ENCODE measurements around the gene LRRC59. TPM values are rescaled to one million over a fixed set of nuclear protein-coding genes. Genes with fewer than 3 reads are reported as not detected.
"Not testable (repeated sequence)": the region's sequence is repeated elsewhere in the genome, so short reads cannot be mapped to it uniquely, and the experiment has no call there.

The LRRC59 gene
- polyA plus RNA-seq, 4 donors: 51.0 to 108 (median 64.0) TPM

- H3K27me3 ChIP-seq (ENCODE audit: control insufficient read depth in 3 of 3, insufficient read depth in 3 of 3, low read length in 3 of 3); DNase-seq; H3K4me3 ChIP-seq (ENCODE audit: low read depth in 1 of 3, low read length in 3 of 3); H3K36me3 ChIP-seq (ENCODE audit: control insufficient read depth in 3 of 3, insufficient read depth in 2 of 3, low read depth in 1 of 3, low read length in 3 of 3); FAIRE-seq; H3K4me1 ChIP-seq (ENCODE audit: control insufficient read depth in 3 of 3, insufficient read depth in 2 of 3, low read depth in 1 of 3, low read length in 2 of 3); H3K27ac ChIP-seq (ENCODE audit: low read depth in 1 of 3, low read length in 2 of 3); H3K9me3 ChIP-seq (ENCODE audit: control insufficient read depth in 2 of 2, insufficient read depth in 1 of 2, low read depth in 1 of 2, low read length in 1 of 2): not testable (repeated sequence)
- WGBS, 3 donors: 58 to 67% (median 60%) methylated on average over 14 of the region's 14 CpGs
These were observed 63.8 kb downstream of the LRRC59 start for GRCh38 chr17:50333291-50334057.

- Histone ChIP-seq H3K36me3 (ENCODE audit: control insufficient read depth in 3 of 3, insufficient read depth in 2 of 3, low read depth in 1 of 3, low read length in 3 of 3) (no peaks in the 10 kb centered on the region), H3K4me1 (ENCODE audit: control insufficient read depth in 3 of 3, insufficient read depth in 2 of 3, low read depth in 1 of 3, low read length in 2 of 3) (no peaks in the 10 kb centered on the region), H3K27ac (ENCODE audit: low read depth in 1 of 3, low read length in 2 of 3) (no peak overlapping the region), H3K4me3 (ENCODE audit: low read depth in 1 of 3, low read length in 3 of 3) (no peak overlapping the region), H3K27me3 (ENCODE audit: control insufficient read depth in 3 of 3, insufficient read depth in 3 of 3, low read length in 3 of 3) (peaks cover 0 to 8% (median 2%) of the 10 kb centered on the region in 3 donors), H3K9me3 (ENCODE audit: control insufficient read depth in 2 of 2, insufficient read depth in 1 of 2, low read depth in 1 of 2, low read length in 1 of 2) (no peaks in the 10 kb centered on the region)
- 74 to 75% (median 75%) methylated on average over 6 of the region's 6 CpGs for WGBS, 3 donors
- DNase-seq (no peak), FAIRE-seq (no peak)
These were observed 65.1 kb downstream of the LRRC59 start for GRCh38 chr17:50332196-50332595.

Other genes with a start within 250 kb of the LRRC59 start
- gene PPP1R9B, start 246.8 kb downstream of the LRRC59 start, polyA plus RNA-seq: 10 to 100 TPM; 14.1 to 31.8 (median 21.6) TPM
- gene SGCA, start 231.5 kb downstream of the LRRC59 start, polyA plus RNA-seq: 1 to 10 TPM in 2 of 4 donors, under 1 TPM in 1, not detected in 1; 0.96 to 6.2 (median 5.0) TPM
- 100 to 1,000 TPM in 1 of 4 donors, 10 to 100 TPM in 1, 1 to 10 TPM in 2; 2.2 to 320 (median 27.2) TPM for gene COL1A1, start 195.9 kb downstream of the LRRC59 start, polyA plus RNA-seq
- gene TMEM92, start 123.1 kb downstream of the LRRC59 start, polyA plus RNA-seq: 10 to 100 TPM; 29.1 to 91.1 (median 46.3) TPM
- gene XYLT2, start 51.4 kb downstream of the LRRC59 start, polyA plus RNA-seq: 10 to 100 TPM in 1 of 4 donors, 1 to 10 TPM in 3; 3.8 to 18.2 (median 6.7) TPM
- 100 to 1,000 TPM in 3 of 4 donors, 10 to 100 TPM in 1; 70.9 to 247 (median 163) TPM for gene MRPL27, start 24.3 kb downstream of the LRRC59 start, polyA plus RNA-seq
- 1 to 10 TPM in 2 of 4 donors, not detected in 2; 2.5 to 4.3 TPM for gene EME1, start 24.3 kb downstream of the LRRC59 start, polyA plus RNA-seq
- gene ACSF2, start 28.7 kb upstream of the LRRC59 start, polyA plus RNA-seq: 100 to 1,000 TPM in 3 of 4 donors, 10 to 100 TPM in 1; 13.5 to 259 (median 117) TPM
- 10 to 100 TPM in 1 of 4 donors, 1 to 10 TPM in 2, under 1 TPM in 1; 0.87 to 13.4 (median 5.8) TPM for gene CHAD, start 71.4 kb upstream of the LRRC59 start, polyA plus RNA-seq
- gene RSAD1, start 81.3 kb upstream of the LRRC59 start, polyA plus RNA-seq: 10 to 100 TPM; 18.1 to 36.4 (median 19.5) TPM
- 1 to 10 TPM in 1 of 4 donors, under 1 TPM in 2, not detected in 1; 0.13 to 1.6 (median 0.45) TPM for gene MYCBPAP, start 110.9 kb upstream of the LRRC59 start, polyA plus RNA-seq
- gene EPN3, start 135.2 kb upstream of the LRRC59 start, polyA plus RNA-seq: 10 to 100 TPM in 2 of 4 donors, 1 to 10 TPM in 2; 5.4 to 28.1 (median 11.5) TPM
- gene SPATA20, start 149.7 kb upstream of the LRRC59 start, polyA plus RNA-seq: 10 to 100 TPM in 3 of 4 donors, 1 to 10 TPM in 1; 7.0 to 67.0 (median 23.6) TPM
- gene CACNA1G, start 163.2 kb upstream of the LRRC59 start, polyA plus RNA-seq: 1 to 10 TPM in 1 of 4 donors, under 1 TPM in 1, not detected in 2; 0.03 to 1.7 TPM
- gene ABCC3, start 237.4 kb upstream of the LRRC59 start, polyA plus RNA-seq: 100 to 1,000 TPM in 1 of 4 donors, 10 to 100 TPM in 3; 36.7 to 131 (median 81.9) TPM